H9 (cell line): ENCODE results near the gene TM4SF1. TPM values are rescaled to one million over a fixed set of nuclear protein-coding genes. Genes with fewer than 3 reads are reported as not detected.

ENCODE experiments used
- DNase-seq: peaks from one replicate; pipeline ENCODE4 v3.0.0-alpha.2; 2017
- H2AFZ ChIP-seq: one replicate; pipeline ENCODE4 v1.6.1; 2013; ENCODE audit warnings: mild to moderate bottlenecking, low read length, control low read depth, moderate library complexity
- H2AK5ac ChIP-seq: 2 replicates; pipeline ENCODE4 v1.6.1; 2013; ENCODE audit warnings: low read length, control low read depth, mixed read lengths; ENCODE audit not compliant: insufficient read length
- H2BK120ac ChIP-seq: one replicate; pipeline ENCODE4 v1.6.1; 2013; ENCODE audit warnings: low read depth, mild to moderate bottlenecking, low read length, control low read depth, inconsistent platforms; ENCODE audit not compliant: poor library complexity, severe bottlenecking
- H2BK12ac ChIP-seq: 2 replicates; pipeline ENCODE4 v1.6.1; 2013; ENCODE audit warnings: low read length, control low read depth, mixed read lengths, low read depth; ENCODE audit not compliant: insufficient read length
- H2BK15ac ChIP-seq: 2 replicates; pipeline ENCODE4 v1.6.1; 2013; ENCODE audit warnings: low read depth, low read length, control low read depth
- H2BK20ac ChIP-seq: one replicate; pipeline ENCODE4 v1.6.1; 2013; ENCODE audit warnings: low read depth, mild to moderate bottlenecking, low read length, control low read depth, inconsistent platforms; ENCODE audit not compliant: poor library complexity, severe bottlenecking
- H2BK5ac ChIP-seq: 2 replicates; pipeline ENCODE4 v1.6.1; 2013; ENCODE audit warnings: low read length, control low read depth, mixed read lengths; ENCODE audit not compliant: insufficient read length
- H3K14ac ChIP-seq: 2 replicates; pipeline ENCODE4 v1.6.1; 2013; ENCODE audit warnings: low read length, control low read depth; ENCODE audit not compliant: insufficient read depth
- H3K18ac ChIP-seq: 2 replicates; pipeline ENCODE4 v1.6.1; 2013; ENCODE audit warnings: low read depth, mild to moderate bottlenecking, mixed read lengths, low read length, control low read depth; ENCODE audit not compliant: insufficient read length
- H3K23ac ChIP-seq: 2 replicates; pipeline ENCODE4 v1.6.1; 2013; ENCODE audit warnings: low read length, control low read depth, mixed read lengths, low read depth; ENCODE audit not compliant: insufficient read length
- H3K23me2 ChIP-seq: 2 replicates; pipeline ENCODE4 v1.6.1; 2013; ENCODE audit warnings: low read depth, mild to moderate bottlenecking, mixed read lengths, low read length, control low read depth; ENCODE audit not compliant: insufficient read length, poor library complexity, severe bottlenecking
- H3K27ac ChIP-seq: 2 replicates; pipeline ENCODE4 v1.5.1; 2013; ENCODE audit warnings: low read length, control low read depth, mixed read lengths, low read depth; ENCODE audit not compliant: insufficient read length
- H3K27me3 ChIP-seq: 2 replicates; pipeline ENCODE4 v1.6.1; 2013; ENCODE audit warnings: low read length, control low read depth, inconsistent platforms; ENCODE audit not compliant: insufficient read depth
- H3K4ac ChIP-seq: 2 replicates; pipeline ENCODE4 v1.6.1; 2013; ENCODE audit warnings: low read depth, mild to moderate bottlenecking, control low read depth, inconsistent platforms, low read length, moderate library complexity
- H3K4me1 ChIP-seq: 2 replicates; pipeline ENCODE4 v1.6.1; 2013; ENCODE audit warnings: low read length, control low read depth, inconsistent platforms; ENCODE audit not compliant: insufficient read depth
- H3K4me2 ChIP-seq: 2 replicates; pipeline ENCODE4 v1.6.1; 2013; ENCODE audit warnings: low read length, control low read depth, mixed read lengths; ENCODE audit not compliant: insufficient read length, insufficient read depth
- H3K56ac ChIP-seq: 2 replicates; pipeline ENCODE4 v1.6.1; 2013; ENCODE audit warnings: low read depth, mild to moderate bottlenecking, mixed read lengths, low read length, control low read depth; ENCODE audit not compliant: insufficient read length
- H3K79me1 ChIP-seq: 2 replicates; pipeline ENCODE4 v1.6.1; 2013; ENCODE audit warnings: low read depth, mild to moderate bottlenecking, moderate library complexity, low read length, control low read depth, inconsistent platforms; ENCODE audit not compliant: insufficient read depth, poor library complexity, severe bottlenecking
- H3K79me2 ChIP-seq: 2 replicates; pipeline ENCODE4 v1.6.1; 2013; ENCODE audit warnings: low read length, control low read depth, inconsistent platforms; ENCODE audit not compliant: insufficient read depth
- H3K9ac ChIP-seq: 2 replicates; pipeline ENCODE4 v1.6.1; 2013; ENCODE audit warnings: low read length, control low read depth, mixed read lengths; ENCODE audit not compliant: insufficient read length; ENCODE audit errors: extremely low read depth
- H3K9me3 ChIP-seq: one replicate; pipeline ENCODE4 v1.6.1; 2013; ENCODE audit warnings: low read depth, low read length, inconsistent platforms; ENCODE audit not compliant: control insufficient read depth
- H3T11ph ChIP-seq: one replicate; pipeline ENCODE4 v1.6.1; 2013; ENCODE audit warnings: mild to moderate bottlenecking, low read length, control low read depth, inconsistent platforms
- H4K20me1 ChIP-seq: one replicate; pipeline ENCODE4 v1.6.1; 2013; ENCODE audit not compliant: control insufficient read depth, insufficient read length, insufficient read depth
- H4K5ac ChIP-seq: 2 replicates; pipeline ENCODE4 v1.6.1; 2013; ENCODE audit warnings: low read depth, mild to moderate bottlenecking, mixed read lengths, low read length, control low read depth; ENCODE audit not compliant: insufficient read length
- H4K8ac ChIP-seq: replicated peaks from 2 replicates; pipeline ENCODE4 v1.6.1; 2013; ENCODE audit warnings: low read length, control low read depth, mixed read lengths, low read depth; ENCODE audit not compliant: insufficient read length
- H4K91ac ChIP-seq: 2 replicates; pipeline ENCODE4 v1.6.1; 2013; ENCODE audit warnings: low read depth, mild to moderate bottlenecking, moderate library complexity, mixed read lengths, low read length, control low read depth; ENCODE audit not compliant: insufficient read length
- H3K27ac Mint-ChIP-seq, 3 experiments: 2 replicates in 2 of 3; 3 replicates in 1 of 3; pipeline ENCODE4 v1.8.0; 2020 to 2021; ENCODE audit warnings: mixed read lengths in 3 of 3, mild to moderate bottlenecking in 1 of 3, moderate library complexity in 1 of 3
- H3K27me3 Mint-ChIP-seq: 2 replicates; pipeline ENCODE4 v1.8.0; 2021; ENCODE audit warnings: low read depth, mild to moderate bottlenecking, moderate library complexity, mixed read lengths
- H3K36me3 Mint-ChIP-seq, 3 experiments: 2 replicates in 2 of 3; 3 replicates in 1 of 3; pipeline ENCODE4 v1.8.0; 2020 to 2021; ENCODE audit warnings: low read depth in 3 of 3, mixed read lengths in 3 of 3; ENCODE audit not compliant: insufficient read depth in 1 of 3
- H3K4me1 Mint-ChIP-seq, 2 experiments: 2 replicates each; pipeline ENCODE4 v1.8.0; 2020; ENCODE audit warnings: mixed read lengths in 2 of 2
- H3K4me3 Mint-ChIP-seq, 2 experiments: 2 replicates in 1 of 2; 3 replicates in 1 of 2; pipeline ENCODE4 v1.8.0; 2020 to 2021; ENCODE audit warnings: mild to moderate bottlenecking in 2 of 2, mixed read lengths in 2 of 2, moderate library complexity in 1 of 2
- H3K9me3 Mint-ChIP-seq, 2 experiments: 2 replicates in 1 of 2; 3 replicates in 1 of 2; pipeline ENCODE4 v1.8.0; 2020; ENCODE audit warnings: mild to moderate bottlenecking in 2 of 2, mixed read lengths in 2 of 2, moderate library complexity in 1 of 2
- WGBS: extraction: QIAGEN DNeasy Blood & Tissue Kit; methylation state at CpG from one replicate; pipeline ENCODE4 v1.1.7; 2013; ENCODE audit warnings: missing lambda C conversion rate, low lambda C conversion rate, mixed read lengths; ENCODE audit not compliant: insufficient read length; ENCODE audit errors: extremely low coverage; 5-methylcytosine and 5-hydroxymethylcytosine counted together
- total RNA-seq: library from RNA; stranded (reverse); gene quantifications from 2 replicates; pipeline ENCODE4 v1.2.1, GENCODE V29; 2021
- TF ChIP-seq, protein P1 (sequence below): fragments of 200-600 bp; sonication (generic); conservative IDR thresholded peaks from 3 replicates; pipeline ENCODE4 v1.8.0; 2021; ENCODE audit warnings: antibody characterized with exemption, mild to moderate bottlenecking

Gene TM4SF1
- total RNA-seq, 1 experiment from 2014 or later, result 1.2 TPM

DNA sequence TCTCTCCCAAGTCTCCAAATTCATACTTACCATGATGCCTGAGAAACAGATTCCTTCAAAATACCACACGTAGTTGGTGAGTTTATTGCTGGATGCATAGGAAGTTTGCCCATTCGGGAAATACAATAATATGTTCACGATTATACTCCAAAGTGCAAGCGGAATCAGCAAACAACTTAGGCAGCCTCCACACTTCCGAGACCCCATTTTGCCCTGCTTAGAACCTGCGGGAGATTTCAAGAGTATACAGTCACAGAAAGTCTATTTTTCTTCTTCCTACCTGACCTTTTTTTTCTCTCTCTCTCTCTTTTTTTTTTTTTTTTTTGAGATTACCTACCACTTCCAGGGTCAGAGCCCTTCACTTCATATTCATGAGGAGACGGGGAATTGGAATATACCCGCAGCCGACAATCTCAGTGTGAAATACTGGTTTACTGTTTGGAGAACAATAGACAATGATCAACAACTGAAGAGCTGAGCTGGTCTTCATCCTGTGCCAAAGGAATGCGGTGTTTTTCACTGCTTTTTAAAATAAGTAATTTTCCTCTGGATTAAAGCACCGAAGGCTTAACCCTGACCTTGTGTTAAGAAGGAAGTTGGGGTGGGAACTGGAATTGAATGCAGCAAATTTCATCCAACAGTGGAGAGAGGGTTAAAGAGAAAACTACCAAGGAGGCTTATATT is 44.1 kb downstream of the TM4SF1 start, which contains the start of gene TM4SF18:
TSS of gene TM4SF18 (minus strand) at position 461 of the 684 bp plus-strand sequence. CDS start at position 207, 254 bp downstream.
- Histone ChIP-seq H4K8ac (no peak within 1 kb of the TSS), H3K79me2 (no peaks in the 10 kb centered on the region), H2BK20ac (no peak within 1 kb of the TSS), H2BK12ac (no peak within 1 kb of the TSS), H3K79me1 (no peaks in the 10 kb centered on the region), H2BK15ac (no peak within 1 kb of the TSS), H3K9ac (peak within 1 kb of the TSS; percentile 38), H3K23ac (no peak within 1 kb of the TSS), H3K4me1 (no peaks in the 10 kb centered on the region; the same call in 1 of the 2 replicates), H3T11ph (no peak within 1 kb of the TSS), H3K4me2 (peak within 1 kb of the TSS; percentile 42), H3K9me3 (no peaks in the 10 kb centered on the region), H3K56ac (no peak within 1 kb of the TSS), H2BK120ac (no peak within 1 kb of the TSS), H3K27me3 (no peaks in the 10 kb centered on the region), H3K23me2 (no peaks in the 10 kb centered on the region), H4K20me1 (no peaks in the 10 kb centered on the region), H3K4ac (no peak within 1 kb of the TSS), H3K14ac (no peak within 1 kb of the TSS), H3K27ac (peak within 1 kb of the TSS; percentile 21), H2AK5ac (no peak within 1 kb of the TSS), H4K91ac (no peak within 1 kb of the TSS), H3K18ac (no peak within 1 kb of the TSS), H2BK5ac (no peak within 1 kb of the TSS), H2AFZ (peak within 1 kb of the TSS; percentile 91), H4K5ac (no peak within 1 kb of the TSS)
- H3K4me1 Mint-ChIP-seq, result peaks cover 19 to 20% of the 10 kb centered on the region in 2 experiments
- DNase-seq, result no peak
- H3K4me3 Mint-ChIP-seq, result peak within 1 kb of the TSS; percentile 46 to 72
- no CpG with 5 or more reads among the region's 11 CpGs for WGBS
- no peaks in the 10 kb centered on the region for H3K36me3 Mint-ChIP-seq
- H3K9me3 Mint-ChIP-seq, result no peaks in the 10 kb centered on the region
- TF ChIP-seq, protein P1, sequence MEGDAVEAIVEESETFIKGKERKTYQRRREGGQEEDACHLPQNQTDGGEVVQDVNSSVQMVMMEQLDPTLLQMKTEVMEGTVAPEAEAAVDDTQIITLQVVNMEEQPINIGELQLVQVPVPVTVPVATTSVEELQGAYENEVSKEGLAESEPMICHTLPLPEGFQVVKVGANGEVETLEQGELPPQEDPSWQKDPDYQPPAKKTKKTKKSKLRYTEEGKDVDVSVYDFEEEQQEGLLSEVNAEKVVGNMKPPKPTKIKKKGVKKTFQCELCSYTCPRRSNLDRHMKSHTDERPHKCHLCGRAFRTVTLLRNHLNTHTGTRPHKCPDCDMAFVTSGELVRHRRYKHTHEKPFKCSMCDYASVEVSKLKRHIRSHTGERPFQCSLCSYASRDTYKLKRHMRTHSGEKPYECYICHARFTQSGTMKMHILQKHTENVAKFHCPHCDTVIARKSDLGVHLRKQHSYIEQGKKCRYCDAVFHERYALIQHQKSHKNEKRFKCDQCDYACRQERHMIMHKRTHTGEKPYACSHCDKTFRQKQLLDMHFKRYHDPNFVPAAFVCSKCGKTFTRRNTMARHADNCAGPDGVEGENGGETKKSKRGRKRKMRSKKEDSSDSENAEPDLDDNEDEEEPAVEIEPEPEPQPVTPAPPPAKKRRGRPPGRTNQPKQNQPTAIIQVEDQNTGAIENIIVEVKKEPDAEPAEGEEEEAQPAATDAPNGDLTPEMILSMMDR, result no peak
- no peaks in the 10 kb centered on the region for H3K27me3 Mint-ChIP-seq
- H3K27ac Mint-ChIP-seq, result peak within 1 kb of the TSS; percentile 19 to 88 (median 46)
